GM18526 (cell line): ENCODE results near the gene LRMDA.

Experiments
- POLR2A ChIP-seq: IDR thresholded peaks from 3 replicates; pipeline ENCODE4 v1.6.1; 2011; ENCODE audit not compliant: insufficient read length; ENCODE audit errors: extremely low read depth

Gene LRMDA

GRCh38 chr10:75572478-75572877 is 141.1 kb downstream of the LRMDA start:
- TF ChIP-seq POLR2A: no peak

GRCh38 chr10:75575940-75576339 is 144.5 kb downstream of the LRMDA start:
- no peak for TF ChIP-seq POLR2A

- no peak for TF ChIP-seq POLR2A
Measured at GRCh38 chr10:75582102-75582501, 150.7 kb downstream of the LRMDA start.

GRCh38 chr10:75585294-75585693 is 153.9 kb downstream of the LRMDA start:
- no peak for TF ChIP-seq POLR2A

- no peak for TF ChIP-seq POLR2A
Measured at GRCh38 chr10:75586814-75587213, 155.4 kb downstream of the LRMDA start.

GRCh38 chr10:75588031-75588430 is 156.6 kb downstream of the LRMDA start:
- no peak for TF ChIP-seq POLR2A

GRCh38 chr10:75589895-75590654 is 158.7 kb downstream of the LRMDA start:
- no peak for TF ChIP-seq POLR2A

GRCh38 chr10:75592151-75592787 is 160.8 kb downstream of the LRMDA start:
- no peak for TF ChIP-seq POLR2A

- no peak for TF ChIP-seq POLR2A
Measured at GRCh38 chr10:75592791-75593643, 161.6 kb downstream of the LRMDA start.

- TF ChIP-seq POLR2A: no peak
Measured at GRCh38 chr10:75593692-75594556, 162.5 kb downstream of the LRMDA start.

- no peak for TF ChIP-seq POLR2A
Measured at GRCh38 chr10:75596930-75597620, 165.7 kb downstream of the LRMDA start.

GRCh38 chr10:75597773-75598440 is 166.5 kb downstream of the LRMDA start:
- no peak for TF ChIP-seq POLR2A

GRCh38 chr10:75598998-75599397 is 167.6 kb downstream of the LRMDA start:
- TF ChIP-seq POLR2A: no peak
